HEK293T (cell line): ENCODE measurements around the gene WDR64.
A peak's percentile ranks its signal among the peaks of the same experiment; 100 is the strongest.

Experiments
- CTCF ChIA-PET: fragments of 350-600 bp; formaldehyde crosslinking; extraction: SDS; loops from one replicate; lab custom pipeline; 2021; ENCODE audit warnings: antibody characterized with exemption, inconsistent platforms; lab: Yijun Ruan, JAX
- POLR2A ChIA-PET: fragments of 350-600 bp; formaldehyde crosslinking; extraction: SDS; loops from one replicate; lab custom pipeline; 2020; ENCODE audit warnings: antibody characterized with exemption, inconsistent platforms; lab: Yijun Ruan, JAX
- DNase-seq: peaks from one replicate; pipeline ENCODE4 v3.0.0; 2012; ENCODE audit warnings: mixed read lengths; ENCODE audit errors: extremely low spot score
- ARNT ChIP-seq: fragments of 450-650 bp; IDR thresholded peaks from 2 replicates; pipeline ENCODE4 v1.6.1; 2017; ENCODE audit warnings: mild to moderate bottlenecking
- BHLHE40 ChIP-seq: fragments of 450-650 bp; IDR thresholded peaks from 2 replicates; pipeline ENCODE4 v1.6.1; 2016; ENCODE audit warnings: mild to moderate bottlenecking, moderate library complexity, borderline replicate concordance
- CTBP1 ChIP-seq: fragments of 450-650 bp; IDR thresholded peaks from 2 replicates; pipeline ENCODE4 v1.6.1; 2016; ENCODE audit warnings: borderline replicate concordance
- ELF4 ChIP-seq: fragments of 450-650 bp; IDR thresholded peaks from 2 replicates; pipeline ENCODE4 v1.6.1; 2017; ENCODE audit warnings: antibody characterized with exemption
- FOXA1 ChIP-seq: fragments of 450-650 bp; IDR thresholded peaks from 2 replicates; pipeline ENCODE4 v1.6.1; 2016; ENCODE audit warnings: mild to moderate bottlenecking
- FOXK2 ChIP-seq: fragments of 450-650 bp; IDR thresholded peaks from 2 replicates; pipeline ENCODE4 v1.6.1; 2016; ENCODE audit warnings: mild to moderate bottlenecking
- FOXM1 ChIP-seq: fragments of 450-650 bp; IDR thresholded peaks from 2 replicates; pipeline ENCODE4 v1.6.1; 2017; ENCODE audit warnings: mild to moderate bottlenecking, borderline replicate concordance
- HDGF ChIP-seq: fragments of 450-650 bp; IDR thresholded peaks from 2 replicates; pipeline ENCODE4 v1.6.1; 2017; ENCODE audit warnings: antibody characterized with exemption, borderline replicate concordance
- L3MBTL2 ChIP-seq: fragments of 450-650 bp; conservative IDR thresholded peaks from 2 replicates; pipeline ENCODE4 v1.6.1; 2016; ENCODE audit warnings: mild to moderate bottlenecking
- LEF1 ChIP-seq: fragments of 450-650 bp; IDR thresholded peaks from 2 replicates; pipeline ENCODE4 v1.6.1; 2017; ENCODE audit warnings: mild to moderate bottlenecking, borderline replicate concordance
- NFRKB ChIP-seq: fragments of 450-650 bp; IDR thresholded peaks from 2 replicates; pipeline ENCODE4 v1.6.1; 2016; ENCODE audit warnings: mild to moderate bottlenecking, moderate library complexity
- PKNOX1 ChIP-seq: fragments of 450-650 bp; IDR thresholded peaks from 2 replicates; pipeline ENCODE4 v1.6.1; 2016
- SP1 ChIP-seq: fragments of 450-650 bp; IDR thresholded peaks from 2 replicates; pipeline ENCODE4 v1.6.1; 2017
- SUZ12 ChIP-seq: fragments of 450-650 bp; IDR thresholded peaks from 2 replicates; pipeline ENCODE4 v1.6.1; 2016; ENCODE audit warnings: mild to moderate bottlenecking
- TARDBP ChIP-seq: fragments of 450-650 bp; IDR thresholded peaks from 2 replicates; pipeline ENCODE4 v1.6.1; 2016
- ZNF384 ChIP-seq: fragments of 450-650 bp; IDR thresholded peaks from 2 replicates; pipeline ENCODE4 v1.6.1; 2016

The WDR64 gene

GRCh38 chr1:241840164-241840563, 188.1 kb downstream of the WDR64 start:
- no peak for DNase-seq
- no peak for TF ChIP-seq SUZ12
- no peak for TF ChIP-seq NFRKB
- TF ChIP-seq FOXK2 = no peak
- no peak for TF ChIP-seq SP1
- TF ChIP-seq CTBP1 = no peak
- no peak for TF ChIP-seq TARDBP
- POLR2A ChIA-PET = no interaction called here
- CTCF ChIA-PET = no interaction called here

GRCh38 chr1:241841691-241842090, 189.6 kb downstream of the WDR64 start:
- ChIA-PET CTCF (interaction anchor here (1.0 kb wide), 1 partner anchor 13 kb away, joined by 3 read pairs; no protein-coding TSS in a partner anchor), POLR2A (no interaction called here)
- DNase-seq = no peak
- TF ChIP-seq ARNT (no peak), CTBP1 (no peak), ZNF384 (no peak), ELF4 (no peak), PKNOX1 (no peak), L3MBTL2 (no peak), FOXA1 (no peak), LEF1 (no peak), FOXK2 (no peak), BHLHE40 (no peak)

- CTCF ChIA-PET = no interaction called here
- TF ChIP-seq CTBP1 (no peak), LEF1 (no peak), FOXM1 (no peak), TARDBP (no peak)
- POLR2A ChIA-PET = interaction anchor here (0.9 kb wide), 1 partner anchor 204 kb away, joined by 3 read pairs; no protein-coding TSS in a partner anchor
- no peak for DNase-seq
These were observed 190.5 kb downstream of the WDR64 start for GRCh38 chr1:241842565-241842964.

GRCh38 chr1:241844593-241844992, 192.5 kb downstream of the WDR64 start:
- ChIA-PET POLR2A (interaction anchor here (0.6 kb wide), 1 partner anchor 281 kb away, joined by 3 read pairs; no protein-coding TSS in a partner anchor), CTCF (no interaction called here)
- no peak for DNase-seq
- TF ChIP-seq LEF1 (no peak), SUZ12 (no peak), ARNT (no peak)

GRCh38 chr1:241846375-241846774, 194.3 kb downstream of the WDR64 start:
- TF ChIP-seq NFRKB (0 out of 2 replicates have a peak, but pooled peaks have one; percentile 13), ARNT (no peak)
- no peak for DNase-seq
- CTCF ChIA-PET = interaction anchor here (0.7 kb wide), 1 partner anchor 219 kb away, joined by 3 read pairs; no protein-coding TSS in a partner anchor
- POLR2A ChIA-PET = interaction anchor here (1.1 to 2.0 kb wide), 2 partner anchors 35 to 1408 kb away, joined by 4 to 6 read pairs; partner anchors contain the start of gene CEP170

GRCh38 chr1:241846862-241847539, 194.9 kb downstream of the WDR64 start:
- ChIA-PET POLR2A (interaction anchor here (1.0 to 2.0 kb wide), 15 partner anchors 8 to 1408 kb away, joined by 3 to 8 read pairs (median 4); partner anchors contain the start of genes CEP170, CHML and OPN3), CTCF (interaction anchor here (0.7 to 1.2 kb wide), 2 partner anchors 9 to 219 kb away, joined by 3 to 4 read pairs; no protein-coding TSS in a partner anchor)
- DNase-seq = no peak
- no peak for TF ChIP-seq PKNOX1
- no peak for TF ChIP-seq LEF1
- no peak for TF ChIP-seq FOXK2
- TF ChIP-seq TARDBP = no peak
- TF ChIP-seq L3MBTL2 = no peak
- TF ChIP-seq ELF4 = no peak
- TF ChIP-seq SP1 = no peak
- TF ChIP-seq CTBP1 = no peak
- no peak for TF ChIP-seq ZNF384
- TF ChIP-seq FOXA1 = no peak
- TF ChIP-seq BHLHE40 = no peak
- no peak for TF ChIP-seq HDGF
- TF ChIP-seq FOXM1 = no peak
- no peak for TF ChIP-seq ARNT
- no peak for TF ChIP-seq SUZ12
- TF ChIP-seq NFRKB = no peak

- CTCF ChIA-PET = interaction anchor here (1.2 kb wide), 1 partner anchor 9 kb away, joined by 4 read pairs; no protein-coding TSS in a partner anchor
- DNase-seq = no peak
- POLR2A ChIA-PET = interaction anchor here (0.6 to 2.0 kb wide), 26 partner anchors 8 to 1407 kb away, joined by 3 to 8 read pairs (median 4); partner anchors contain the start of genes CEP170, CHML and OPN3
- TF ChIP-seq LEF1 = no peak
These were observed 195.4 kb downstream of the WDR64 start for GRCh38 chr1:241847540-241847795.
